HEK293T (cell line): ENCODE data around the gene SAMD10.

ENCODE experiments used
- CTCF ChIA-PET: fragments of 350-600 bp; formaldehyde crosslinking; extraction: SDS; loops from one replicate; lab custom pipeline; 2021; ENCODE audit warnings: antibody characterized with exemption, inconsistent platforms; lab: Yijun Ruan, JAX
- POLR2A ChIA-PET: fragments of 350-600 bp; formaldehyde crosslinking; extraction: SDS; loops from one replicate; lab custom pipeline; 2020; ENCODE audit warnings: antibody characterized with exemption, inconsistent platforms; lab: Yijun Ruan, JAX
- DNase-seq: peaks from one replicate; pipeline ENCODE4 v3.0.0; 2012; ENCODE audit warnings: mixed read lengths; ENCODE audit errors: extremely low spot score
- ARNT ChIP-seq: fragments of 450-650 bp; IDR thresholded peaks from 2 replicates; pipeline ENCODE4 v1.6.1; 2017; ENCODE audit warnings: mild to moderate bottlenecking
- BHLHE40 ChIP-seq: fragments of 450-650 bp; IDR thresholded peaks from 2 replicates; pipeline ENCODE4 v1.6.1; 2016; ENCODE audit warnings: mild to moderate bottlenecking, moderate library complexity, borderline replicate concordance
- CTBP1 ChIP-seq: fragments of 450-650 bp; IDR thresholded peaks from 2 replicates; pipeline ENCODE4 v1.6.1; 2016; ENCODE audit warnings: borderline replicate concordance
- ELF4 ChIP-seq: fragments of 450-650 bp; IDR thresholded peaks from 2 replicates; pipeline ENCODE4 v1.6.1; 2017; ENCODE audit warnings: antibody characterized with exemption
- FOXA1 ChIP-seq: fragments of 450-650 bp; IDR thresholded peaks from 2 replicates; pipeline ENCODE4 v1.6.1; 2016; ENCODE audit warnings: mild to moderate bottlenecking
- FOXK2 ChIP-seq: fragments of 450-650 bp; IDR thresholded peaks from 2 replicates; pipeline ENCODE4 v1.6.1; 2016; ENCODE audit warnings: mild to moderate bottlenecking
- FOXM1 ChIP-seq: fragments of 450-650 bp; IDR thresholded peaks from 2 replicates; pipeline ENCODE4 v1.6.1; 2017; ENCODE audit warnings: mild to moderate bottlenecking, borderline replicate concordance
- HDGF ChIP-seq: fragments of 450-650 bp; IDR thresholded peaks from 2 replicates; pipeline ENCODE4 v1.6.1; 2017; ENCODE audit warnings: antibody characterized with exemption, borderline replicate concordance
- L3MBTL2 ChIP-seq: fragments of 450-650 bp; conservative IDR thresholded peaks from 2 replicates; pipeline ENCODE4 v1.6.1; 2016; ENCODE audit warnings: mild to moderate bottlenecking
- LEF1 ChIP-seq: fragments of 450-650 bp; IDR thresholded peaks from 2 replicates; pipeline ENCODE4 v1.6.1; 2017; ENCODE audit warnings: mild to moderate bottlenecking, borderline replicate concordance
- NFRKB ChIP-seq: fragments of 450-650 bp; IDR thresholded peaks from 2 replicates; pipeline ENCODE4 v1.6.1; 2016; ENCODE audit warnings: mild to moderate bottlenecking, moderate library complexity
- PKNOX1 ChIP-seq: fragments of 450-650 bp; IDR thresholded peaks from 2 replicates; pipeline ENCODE4 v1.6.1; 2016
- SP1 ChIP-seq: fragments of 450-650 bp; IDR thresholded peaks from 2 replicates; pipeline ENCODE4 v1.6.1; 2017
- SUZ12 ChIP-seq: fragments of 450-650 bp; IDR thresholded peaks from 2 replicates; pipeline ENCODE4 v1.6.1; 2016; ENCODE audit warnings: mild to moderate bottlenecking
- TARDBP ChIP-seq: fragments of 450-650 bp; IDR thresholded peaks from 2 replicates; pipeline ENCODE4 v1.6.1; 2016
- ZNF384 ChIP-seq: fragments of 450-650 bp; IDR thresholded peaks from 2 replicates; pipeline ENCODE4 v1.6.1; 2016

The SAMD10 gene

GRCh38 chr20:64009811-64010387 is 30.5 kb upstream of the SAMD10 start:
- CTCF ChIA-PET = no interaction called here
- TF ChIP-seq FOXA1 (no peak), LEF1 (no peak), SUZ12 (no peak), PKNOX1 (no peak), ZNF384 (no peak), BHLHE40 (no peak), ARNT (no peak), ELF4 (no peak), SP1 (no peak), FOXM1 (no peak), L3MBTL2 (no peak), CTBP1 (no peak), FOXK2 (no peak)
- no peak for DNase-seq
- POLR2A ChIA-PET = no interaction called here

GRCh38 chr20:64006902-64007301 is 27.5 kb upstream of the SAMD10 start:
- TF ChIP-seq ZNF384 (no peak), SUZ12 (no peak), SP1 (no peak), L3MBTL2 (no peak), LEF1 (no peak), NFRKB (no peak), FOXK2 (no peak), PKNOX1 (no peak)
- no peak for DNase-seq
- POLR2A ChIA-PET = no interaction called here
- CTCF ChIA-PET = no interaction called here

GRCh38 chr20:64006490-64006889 is 27.0 kb upstream of the SAMD10 start:
- POLR2A ChIA-PET = no interaction called here
- CTCF ChIA-PET = no interaction called here
- no peak for DNase-seq
- TF ChIP-seq L3MBTL2 (no peak), FOXM1 (no peak), TARDBP (no peak), NFRKB (no peak), LEF1 (no peak), SP1 (no peak), BHLHE40 (no peak), ELF4 (no peak), CTBP1 (no peak), PKNOX1 (no peak), ZNF384 (no peak), ARNT (no peak), HDGF (no peak), FOXA1 (no peak)

GRCh38 chr20:64005394-64005793 is 26.0 kb upstream of the SAMD10 start:
- no peak for TF ChIP-seq PKNOX1
- TF ChIP-seq FOXM1 = no peak
- no peak for TF ChIP-seq ZNF384
- no peak for TF ChIP-seq SUZ12
- TF ChIP-seq NFRKB = no peak
- TF ChIP-seq TARDBP = no peak
- no peak for TF ChIP-seq LEF1
- CTCF ChIA-PET = no interaction called here
- POLR2A ChIA-PET = no interaction called here
- no peak for DNase-seq

- CTCF ChIA-PET = interaction anchor here (0.6 kb wide), 1 partner anchor 34 kb away, joined by 3 read pairs; no protein-coding TSS in a partner anchor
- TF ChIP-seq LEF1 (no peak), PKNOX1 (no peak), ELF4 (no peak), L3MBTL2 (no peak), HDGF (no peak), ZNF384 (no peak), BHLHE40 (no peak), NFRKB (no peak), SUZ12 (no peak), CTBP1 (no peak), TARDBP (no peak), SP1 (no peak), FOXA1 (no peak), FOXM1 (no peak), FOXK2 (no peak), ARNT (no peak)
- no peak for DNase-seq
- POLR2A ChIA-PET = no interaction called here
These were observed 24.7 kb upstream of the SAMD10 start for GRCh38 chr20:64003960-64004725.
